ENCODE measurements around the gene PHLDA1.

- TF ChIP-seq EZH2phosphoT487 (IDR thresholded peaks at IDR 0.05; ENCODE audit: insufficient read depth, low read depth) (no peak), EZH2 (IDR thresholded peaks at IDR 0.05; ENCODE audit: insufficient read depth, poor library complexity, severe bottlenecking) (no peak)
These were observed 48.6 kb upstream of the PHLDA1 start for GRCh38 chr12:76080017-76080728.

Measured in GM23248 (cell line).